AG09309 (cell line): Measurements from ENCODE around the gene CCRL2.

Experiments
- DNase-seq: peaks from one replicate; pipeline ENCODE4 v3.0.0-alpha.2; 2010; ENCODE audit warnings: low read depth
- H3K4me3 ChIP-seq: 2 replicates; pipeline ENCODE4 v1.5.1; 2011; ENCODE audit warnings: mild to moderate bottlenecking, low read depth, low read length, moderate library complexity; ENCODE audit not compliant: control insufficient read depth
- TF ChIP-seq, protein P1 (sequence below): IDR thresholded peaks from 2 replicates; pipeline ENCODE4 v1.5.1; 2011; ENCODE audit warnings: mild to moderate bottlenecking, low read depth, low read length, inconsistent platforms; ENCODE audit not compliant: insufficient read depth, control insufficient read depth; ENCODE audit errors: missing control alignments

Gene CCRL2

DNA sequence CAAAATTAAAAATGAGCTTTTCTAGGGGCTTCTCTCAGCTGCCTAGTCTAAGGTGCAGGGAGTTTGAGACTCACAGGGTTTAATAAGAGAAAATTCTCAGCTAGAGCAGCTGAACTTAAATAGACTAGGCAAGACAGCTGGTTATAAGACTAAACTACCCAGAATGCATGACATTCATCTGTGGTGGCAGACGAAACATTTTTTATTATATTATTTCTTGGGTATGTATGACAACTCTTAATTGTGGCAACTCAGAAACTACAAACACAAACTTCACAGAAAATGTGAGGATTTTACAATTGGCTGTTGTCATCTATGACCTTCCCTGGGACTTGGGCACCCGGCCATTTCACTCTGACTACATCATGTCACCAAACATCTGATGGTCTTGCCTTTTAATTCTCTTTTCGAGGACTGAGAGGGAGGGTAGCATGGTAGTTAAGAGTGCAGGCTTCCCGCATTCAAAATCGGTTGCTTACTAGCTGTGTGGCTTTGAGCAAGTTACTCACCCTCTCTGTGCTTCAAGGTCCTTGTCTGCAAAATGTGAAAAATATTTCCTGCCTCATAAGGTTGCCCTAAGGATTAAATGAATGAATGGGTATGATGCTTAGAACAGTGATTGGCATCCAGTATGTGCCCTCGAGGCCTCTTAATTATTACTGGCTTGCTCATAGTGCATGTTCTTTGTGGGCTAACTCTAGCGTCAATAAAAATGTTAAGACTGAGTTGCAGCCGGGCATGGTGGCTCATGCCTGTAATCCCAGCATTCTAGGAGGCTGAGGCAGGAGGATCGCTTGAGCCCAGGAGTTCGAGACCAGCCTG, 35.3 kb upstream of the CCRL2 start:
- H3K4me3 ChIP-seq, result no peak overlapping the region
- TF ChIP-seq, protein P1, sequence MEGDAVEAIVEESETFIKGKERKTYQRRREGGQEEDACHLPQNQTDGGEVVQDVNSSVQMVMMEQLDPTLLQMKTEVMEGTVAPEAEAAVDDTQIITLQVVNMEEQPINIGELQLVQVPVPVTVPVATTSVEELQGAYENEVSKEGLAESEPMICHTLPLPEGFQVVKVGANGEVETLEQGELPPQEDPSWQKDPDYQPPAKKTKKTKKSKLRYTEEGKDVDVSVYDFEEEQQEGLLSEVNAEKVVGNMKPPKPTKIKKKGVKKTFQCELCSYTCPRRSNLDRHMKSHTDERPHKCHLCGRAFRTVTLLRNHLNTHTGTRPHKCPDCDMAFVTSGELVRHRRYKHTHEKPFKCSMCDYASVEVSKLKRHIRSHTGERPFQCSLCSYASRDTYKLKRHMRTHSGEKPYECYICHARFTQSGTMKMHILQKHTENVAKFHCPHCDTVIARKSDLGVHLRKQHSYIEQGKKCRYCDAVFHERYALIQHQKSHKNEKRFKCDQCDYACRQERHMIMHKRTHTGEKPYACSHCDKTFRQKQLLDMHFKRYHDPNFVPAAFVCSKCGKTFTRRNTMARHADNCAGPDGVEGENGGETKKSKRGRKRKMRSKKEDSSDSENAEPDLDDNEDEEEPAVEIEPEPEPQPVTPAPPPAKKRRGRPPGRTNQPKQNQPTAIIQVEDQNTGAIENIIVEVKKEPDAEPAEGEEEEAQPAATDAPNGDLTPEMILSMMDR, result no peak
- no peak for DNase-seq

DNA sequence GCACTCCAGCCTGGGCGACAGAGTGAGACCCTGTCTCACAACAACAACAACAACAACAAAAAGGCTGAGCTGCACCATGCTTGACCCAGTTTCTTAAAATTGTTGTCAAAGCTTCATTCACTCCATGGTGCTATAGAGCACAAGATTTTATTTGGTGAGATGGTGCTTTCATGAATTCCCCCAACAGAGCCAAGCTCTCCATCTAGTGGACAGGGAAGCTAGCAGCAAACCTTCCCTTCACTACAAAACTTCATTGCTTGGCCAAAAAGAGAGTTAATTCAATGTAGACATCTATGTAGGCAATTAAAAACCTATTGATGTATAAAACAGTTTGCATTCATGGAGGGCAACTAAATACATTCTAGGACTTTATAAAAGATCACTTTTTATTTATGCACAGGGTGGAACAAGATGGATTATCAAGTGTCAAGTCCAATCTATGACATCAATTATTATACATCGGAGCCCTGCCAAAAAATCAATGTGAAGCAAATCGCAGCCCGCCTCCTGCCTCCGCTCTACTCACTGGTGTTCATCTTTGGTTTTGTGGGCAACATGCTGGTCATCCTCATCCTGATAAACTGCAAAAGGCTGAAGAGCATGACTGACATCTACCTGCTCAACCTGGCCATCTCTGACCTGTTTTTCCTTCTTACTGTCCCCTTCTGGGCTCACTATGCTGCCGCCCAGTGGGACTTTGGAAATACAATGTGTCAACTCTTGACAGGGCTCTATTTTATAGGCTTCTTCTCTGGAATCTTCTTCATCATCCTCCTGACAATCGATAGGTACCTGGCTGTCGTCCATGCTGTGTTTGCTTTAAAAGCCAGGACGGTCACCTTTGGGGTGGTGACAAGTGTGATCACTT, 34.3 kb upstream of the CCRL2 start:
- TF ChIP-seq, protein P1, result peak; percentile 69
- H3K4me3 ChIP-seq, result no peak overlapping the region
- DNase-seq, result peak; percentile 5

DNA sequence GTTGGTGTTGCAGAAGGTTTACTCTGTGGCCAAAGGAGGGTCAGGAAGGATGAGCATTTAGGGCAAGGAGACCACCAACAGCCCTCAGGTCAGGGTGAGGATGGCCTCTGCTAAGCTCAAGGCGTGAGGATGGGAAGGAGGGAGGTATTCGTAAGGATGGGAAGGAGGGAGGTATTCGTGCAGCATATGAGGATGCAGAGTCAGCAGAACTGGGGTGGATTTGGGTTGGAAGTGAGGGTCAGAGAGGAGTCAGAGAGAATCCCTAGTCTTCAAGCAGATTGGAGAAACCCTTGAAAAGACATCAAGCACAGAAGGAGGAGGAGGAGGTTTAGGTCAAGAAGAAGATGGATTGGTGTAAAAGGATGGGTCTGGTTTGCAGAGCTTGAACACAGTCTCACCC, 32.3 kb upstream of the CCRL2 start:
- no peak overlapping the region for H3K4me3 ChIP-seq
- TF ChIP-seq, protein P1, result no peak

DNA sequence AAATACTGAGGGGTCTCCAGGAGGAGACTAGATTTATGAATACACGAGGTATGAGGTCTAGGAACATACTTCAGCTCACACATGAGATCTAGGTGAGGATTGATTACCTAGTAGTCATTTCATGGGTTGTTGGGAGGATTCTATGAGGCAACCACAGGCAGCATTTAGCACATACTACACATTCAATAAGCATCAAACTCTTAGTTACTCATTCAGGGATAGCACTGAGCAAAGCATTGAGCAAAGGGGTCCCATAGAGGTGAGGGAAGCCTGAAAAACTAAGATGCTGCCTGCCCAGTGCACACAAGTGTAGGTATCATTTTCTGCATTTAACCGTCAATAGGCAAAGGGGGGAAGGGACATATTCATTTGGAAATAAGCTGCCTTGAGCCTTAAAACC, 31.8 kb upstream of the CCRL2 start:
- H3K4me3 ChIP-seq, result no peak overlapping the region
- TF ChIP-seq, protein P1, result no peak
- DNase-seq, result no peak

More for the DNA sequence above, 32.3 kb upstream of the CCRL2 start:
- DNase-seq, result no peak

DNA sequence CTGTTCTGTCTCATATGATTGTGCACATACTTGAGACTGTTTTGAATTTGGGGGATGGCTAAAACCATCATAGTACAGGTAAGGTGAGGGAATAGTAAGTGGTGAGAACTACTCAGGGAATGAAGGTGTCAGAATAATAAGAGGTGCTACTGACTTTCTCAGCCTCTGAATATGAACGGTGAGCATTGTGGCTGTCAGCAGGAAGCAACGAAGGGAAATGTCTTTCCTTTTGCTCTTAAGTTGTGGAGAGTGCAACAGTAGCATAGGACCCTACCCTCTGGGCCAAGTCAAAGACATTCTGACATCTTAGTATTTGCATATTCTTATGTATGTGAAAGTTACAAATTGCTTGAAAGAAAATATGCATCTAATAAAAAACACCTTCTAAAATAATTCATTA, 31.2 kb upstream of the CCRL2 start:
- no peak overlapping the region for H3K4me3 ChIP-seq
- TF ChIP-seq, protein P1, result no peak
- DNase-seq, result no peak

DNA sequence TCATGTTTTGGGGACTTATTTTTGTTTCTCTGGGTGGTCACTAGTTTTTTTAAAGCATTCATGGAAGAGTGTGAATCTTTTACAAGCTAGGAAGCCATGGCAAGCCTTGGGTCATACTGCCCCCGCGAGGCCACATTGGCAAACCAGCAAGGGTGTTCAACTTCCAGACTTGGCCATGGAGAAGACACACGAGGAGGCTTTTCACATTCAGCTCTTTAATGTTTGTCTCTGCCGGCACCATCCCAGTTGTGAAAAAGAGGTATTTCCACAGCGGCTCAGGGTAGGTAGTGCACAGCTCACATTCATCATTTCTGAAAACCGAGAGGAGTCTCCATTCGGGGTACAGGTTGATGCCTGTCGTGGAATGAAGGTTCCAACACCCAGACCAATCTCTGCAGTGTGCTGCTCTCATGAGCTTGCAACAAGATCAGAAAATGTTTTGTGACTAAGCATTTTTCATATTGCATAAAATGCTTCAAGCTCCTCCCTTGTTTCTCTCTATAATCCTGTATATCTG, 28.6 kb upstream of the CCRL2 start:
- no peak overlapping the region for H3K4me3 ChIP-seq
- peak; percentile 8 for DNase-seq
- TF ChIP-seq, protein P1, result peak; percentile 80
